ENCODE results near the gene CLDN1.

The CLDN1 gene

GRCh38 chr3:190303884-190304283 lies 18.4 kb downstream of the CLDN1 start:
- no peak overlapping the region for H3K27ac ChIP-seq
- no peak for DNase-seq

GRCh38 chr3:190302212-190302867 lies 19.9 kb downstream of the CLDN1 start:
- no peaks in the 10 kb centered on the region for H3K36me3 ChIP-seq
- no peaks in the 10 kb centered on the region for H3K9me3 ChIP-seq (ENCODE audit: severe bottlenecking)
- no peak overlapping the region for H3K27ac ChIP-seq
- no peak overlapping the region for H3K4me3 ChIP-seq (ENCODE audit: low read depth, low read length)
- DNase-seq, result no peak
- no peak for TF ChIP-seq CTCF (IDR thresholded peaks at IDR 0.05; ENCODE audit: low read depth, low read length)
- H3K27me3 ChIP-seq (ENCODE audit: insufficient read depth, low read depth, severe bottlenecking), result no peaks in the 10 kb centered on the region

More at GRCh38 chr3:190303884-190304283, 18.4 kb downstream of the CLDN1 start:
- TF ChIP-seq CTCF (IDR thresholded peaks at IDR 0.05; ENCODE audit: low read depth, low read length), result no peak
- Histone ChIP-seq H3K36me3 (no peaks in the 10 kb centered on the region), H3K9me3 (ENCODE audit: severe bottlenecking) (no peaks in the 10 kb centered on the region), H3K4me3 (ENCODE audit: low read depth, low read length) (no peak overlapping the region), H3K27me3 (ENCODE audit: insufficient read depth, low read depth, severe bottlenecking) (no peaks in the 10 kb centered on the region)

GRCh38 chr3:190301591-190301990 lies 20.7 kb downstream of the CLDN1 start:
- Histone ChIP-seq H3K4me3 (ENCODE audit: low read depth, low read length) (no peak overlapping the region), H3K9me3 (ENCODE audit: severe bottlenecking) (no peaks in the 10 kb centered on the region), H3K27ac (no peak overlapping the region), H3K27me3 (ENCODE audit: insufficient read depth, low read depth, severe bottlenecking) (no peaks in the 10 kb centered on the region), H3K36me3 (no peaks in the 10 kb centered on the region)
- DNase-seq, result no peak
- TF ChIP-seq CTCF (IDR thresholded peaks at IDR 0.05; ENCODE audit: low read depth, low read length), result no peak

- no peak for DNase-seq
- Histone ChIP-seq H3K27ac (no peak overlapping the region), H3K4me3 (ENCODE audit: low read depth, low read length) (no peak overlapping the region), H3K27me3 (ENCODE audit: insufficient read depth, low read depth, severe bottlenecking) (no peaks in the 10 kb centered on the region), H3K36me3 (no peaks in the 10 kb centered on the region), H3K9me3 (ENCODE audit: severe bottlenecking) (no peaks in the 10 kb centered on the region)
- TF ChIP-seq CTCF (IDR thresholded peaks at IDR 0.05; ENCODE audit: low read depth, low read length), result no peak
Observed at GRCh38 chr3:190299969-190300368, 22.3 kb downstream of the CLDN1 start.

GRCh38 chr3:190294030-190294429 lies 28.2 kb downstream of the CLDN1 start:
- no peak for TF ChIP-seq CTCF (IDR thresholded peaks at IDR 0.05; ENCODE audit: low read depth, low read length)
- no peaks in the 10 kb centered on the region for H3K36me3 ChIP-seq
- no peak overlapping the region for H3K27ac ChIP-seq
- no peaks in the 10 kb centered on the region for H3K9me3 ChIP-seq (ENCODE audit: severe bottlenecking)
- H3K4me3 ChIP-seq (ENCODE audit: low read depth, low read length), result no peak overlapping the region
- H3K27me3 ChIP-seq (ENCODE audit: insufficient read depth, low read depth, severe bottlenecking), result no peaks in the 10 kb centered on the region
- DNase-seq, result no peak

- Histone ChIP-seq H3K4me3 (ENCODE audit: low read depth, low read length) (no peak overlapping the region), H3K27me3 (ENCODE audit: insufficient read depth, low read depth, severe bottlenecking) (no peaks in the 10 kb centered on the region), H3K9me3 (ENCODE audit: severe bottlenecking) (no peaks in the 10 kb centered on the region), H3K27ac (no peak overlapping the region), H3K36me3 (no peaks in the 10 kb centered on the region)
- DNase-seq, result no peak
- no peak for TF ChIP-seq CTCF (IDR thresholded peaks at IDR 0.05; ENCODE audit: low read depth, low read length)
Observed at GRCh38 chr3:190293621-190294020, 28.6 kb downstream of the CLDN1 start.

All from WERI-Rb-1 (cell line).